ENCODE measurements around the gene LSM3. TPM values are rescaled to one million over a fixed set of nuclear protein-coding genes. Genes with fewer than 3 reads are reported as not detected.

LSM3 gene
- total RNA-seq, 1 donor from 2014 or later: 8.8 TPM

DNA sequence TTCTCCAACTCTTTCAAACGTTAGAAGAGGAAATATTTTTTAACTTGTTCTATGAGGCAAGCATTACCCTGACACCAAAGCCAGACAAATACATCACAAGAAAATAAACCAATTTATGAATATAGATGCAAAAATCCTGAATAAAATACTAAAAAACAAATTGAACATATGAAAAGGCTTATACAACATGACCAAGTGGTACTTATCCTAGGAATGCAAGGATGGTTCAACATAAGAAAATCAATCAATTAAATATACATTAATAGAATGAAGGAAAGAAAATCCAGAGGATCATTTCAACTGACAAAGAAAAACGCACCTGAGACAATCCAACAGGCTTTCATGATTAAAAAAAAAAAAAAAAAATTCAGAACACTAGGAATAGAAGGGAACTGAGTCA is 17.3 kb upstream of the LSM3 start:
- peaks cover 13% of the 10 kb centered on the region for H3K9me3 ChIP-seq
- DNase-seq: no peak
- intact Hi-C loops (cut with DNase I): no loop called here
- H3K4me1 ChIP-seq: no peaks in the 10 kb centered on the region
- ATAC-seq: no peak
- no peaks in the 10 kb centered on the region for H3K27me3 ChIP-seq
- no peak overlapping the region for H3K4me3 ChIP-seq
- H3K36me3 ChIP-seq: peaks cover 100% of the 10 kb centered on the region
- no peak overlapping the region for H3K27ac ChIP-seq
- TF ChIP-seq, protein P1, sequence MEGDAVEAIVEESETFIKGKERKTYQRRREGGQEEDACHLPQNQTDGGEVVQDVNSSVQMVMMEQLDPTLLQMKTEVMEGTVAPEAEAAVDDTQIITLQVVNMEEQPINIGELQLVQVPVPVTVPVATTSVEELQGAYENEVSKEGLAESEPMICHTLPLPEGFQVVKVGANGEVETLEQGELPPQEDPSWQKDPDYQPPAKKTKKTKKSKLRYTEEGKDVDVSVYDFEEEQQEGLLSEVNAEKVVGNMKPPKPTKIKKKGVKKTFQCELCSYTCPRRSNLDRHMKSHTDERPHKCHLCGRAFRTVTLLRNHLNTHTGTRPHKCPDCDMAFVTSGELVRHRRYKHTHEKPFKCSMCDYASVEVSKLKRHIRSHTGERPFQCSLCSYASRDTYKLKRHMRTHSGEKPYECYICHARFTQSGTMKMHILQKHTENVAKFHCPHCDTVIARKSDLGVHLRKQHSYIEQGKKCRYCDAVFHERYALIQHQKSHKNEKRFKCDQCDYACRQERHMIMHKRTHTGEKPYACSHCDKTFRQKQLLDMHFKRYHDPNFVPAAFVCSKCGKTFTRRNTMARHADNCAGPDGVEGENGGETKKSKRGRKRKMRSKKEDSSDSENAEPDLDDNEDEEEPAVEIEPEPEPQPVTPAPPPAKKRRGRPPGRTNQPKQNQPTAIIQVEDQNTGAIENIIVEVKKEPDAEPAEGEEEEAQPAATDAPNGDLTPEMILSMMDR (IDR thresholded peaks at IDR 0.05): no peak

DNA sequence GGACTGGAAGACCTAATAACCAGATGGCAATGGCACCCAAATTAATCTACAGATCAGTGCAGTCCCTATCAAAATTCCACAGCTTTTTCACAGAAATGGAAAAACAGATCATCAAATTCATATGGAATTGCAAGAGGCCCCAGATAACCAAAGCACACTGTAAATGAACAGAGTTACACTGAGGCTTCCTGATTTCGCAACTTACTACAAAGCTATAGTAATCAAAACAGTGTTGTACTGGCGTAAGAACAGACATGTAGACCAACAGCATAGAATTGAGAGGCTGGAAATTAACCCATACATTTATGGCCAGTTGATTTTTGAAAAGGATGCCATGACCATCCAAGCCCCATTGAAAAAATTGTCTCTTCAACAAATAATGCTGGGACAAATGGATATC is 16.4 kb upstream of the LSM3 start:
- DNase-seq (no peak), ATAC-seq (no peak)
- Histone ChIP-seq H3K9me3 (peaks cover 13% of the 10 kb centered on the region), H3K36me3 (peaks cover 100% of the 10 kb centered on the region), H3K4me3 (no peak overlapping the region), H3K27me3 (no peaks in the 10 kb centered on the region), H3K4me1 (no peaks in the 10 kb centered on the region), H3K27ac (no peak overlapping the region)
- intact Hi-C loops (cut with DNase I): no loop called here
- TF ChIP-seq, protein P1 (IDR thresholded peaks at IDR 0.05): no peak

DNA sequence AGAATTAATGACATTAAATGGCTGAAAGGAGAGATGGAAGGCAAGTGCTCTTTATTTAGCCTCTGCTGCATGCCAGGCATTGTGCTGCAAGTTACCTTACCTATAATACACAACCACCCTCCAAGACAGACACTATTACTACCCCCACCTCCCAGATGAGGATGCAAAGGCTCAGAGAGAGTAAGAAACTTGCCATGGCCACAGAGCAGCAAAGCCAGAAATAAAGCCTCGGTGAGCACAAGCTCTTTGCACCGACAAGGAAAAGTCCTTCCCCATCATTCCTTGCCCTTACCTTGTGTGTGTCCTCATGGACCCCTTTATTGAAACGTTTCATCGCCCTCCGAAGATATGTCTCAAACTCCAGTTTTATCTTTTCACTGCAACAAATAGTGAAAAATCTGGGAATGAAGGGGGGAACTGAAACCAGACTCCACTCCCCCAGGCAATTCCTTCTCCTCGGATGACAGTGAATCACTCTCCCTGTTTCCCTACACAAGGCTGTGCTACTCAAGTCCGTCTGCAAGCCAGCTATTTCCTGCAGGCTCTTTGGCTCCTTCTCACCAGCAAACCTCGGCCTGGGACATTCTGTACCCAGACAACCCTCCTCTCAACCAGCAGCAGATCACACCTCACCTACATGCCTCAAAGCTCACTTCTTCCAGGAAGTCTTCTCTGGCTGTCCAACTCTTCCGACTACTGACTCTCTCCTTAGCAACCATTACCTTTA is 11.6 kb upstream of the LSM3 start:
- Histone ChIP-seq H3K36me3 (peaks cover 100% of the 10 kb centered on the region), H3K9me3 (no peaks in the 10 kb centered on the region), H3K4me1 (no peaks in the 10 kb centered on the region), H3K27me3 (no peaks in the 10 kb centered on the region), H3K27ac (no peak overlapping the region), H3K4me3 (no peak overlapping the region)
- DNase-seq: no peak
- ATAC-seq: no peak
- TF ChIP-seq, protein P1 (IDR thresholded peaks at IDR 0.05): no peak
- intact Hi-C loops (cut with DNase I): no loop called here

DNA sequence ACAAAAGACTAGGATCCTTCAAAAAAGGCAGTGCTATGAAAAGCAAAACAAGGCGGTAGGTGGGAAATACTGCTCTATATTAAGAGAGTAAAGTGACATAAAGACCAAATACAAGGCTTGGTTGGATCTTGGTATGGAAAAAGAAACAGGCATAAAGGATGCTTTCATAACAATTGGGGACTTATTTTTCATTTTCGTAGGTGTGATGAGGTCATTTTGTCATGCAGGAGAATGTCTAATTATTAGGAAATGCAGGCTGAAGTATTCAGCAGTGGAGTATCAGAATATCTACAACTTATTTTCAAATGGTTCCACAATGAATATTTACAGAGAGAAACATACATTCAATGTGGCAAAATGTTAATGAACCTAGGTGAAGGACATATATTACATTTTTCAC is 9.2 kb upstream of the LSM3 start:
- no peaks in the 10 kb centered on the region for H3K4me1 ChIP-seq
- H3K9me3 ChIP-seq: no peaks in the 10 kb centered on the region
- intact Hi-C loops (cut with DNase I): no loop called here
- DNase-seq (no peak), ATAC-seq (no peak)
- peaks cover 86% of the 10 kb centered on the region for H3K36me3 ChIP-seq
- H3K4me3 ChIP-seq: no peak overlapping the region
- H3K27me3 ChIP-seq: no peaks in the 10 kb centered on the region
- no peak overlapping the region for H3K27ac ChIP-seq
- TF ChIP-seq, protein P1 (IDR thresholded peaks at IDR 0.05): no peak

DNA sequence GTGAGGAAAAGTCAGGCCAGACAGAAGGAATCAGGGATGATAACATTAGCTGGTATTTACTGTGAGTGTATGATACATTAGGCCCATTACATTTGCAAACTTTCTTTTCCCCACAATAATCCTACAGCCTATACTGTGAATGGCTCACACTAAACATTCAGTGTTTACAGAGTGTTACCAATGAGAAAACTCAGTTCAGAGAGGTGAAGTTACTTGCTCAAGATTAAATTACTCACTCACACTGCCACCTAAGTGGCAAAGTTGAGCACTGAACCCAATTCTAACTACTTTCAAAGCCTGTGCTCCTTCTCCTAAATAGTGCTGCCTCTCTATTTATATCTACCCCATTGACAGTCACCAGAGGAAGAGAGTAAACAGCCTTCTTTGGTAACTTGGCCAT is 8.7 kb upstream of the LSM3 start:
- no peak overlapping the region for H3K4me3 ChIP-seq
- H3K27ac ChIP-seq: no peak overlapping the region
- H3K4me1 ChIP-seq: peaks cover 2% of the 10 kb centered on the region
- intact Hi-C loops (cut with DNase I): no loop called here
- H3K9me3 ChIP-seq: no peaks in the 10 kb centered on the region
- peaks cover 82% of the 10 kb centered on the region for H3K36me3 ChIP-seq
- DNase-seq: no peak
- H3K27me3 ChIP-seq: no peaks in the 10 kb centered on the region
- TF ChIP-seq, protein P1 (IDR thresholded peaks at IDR 0.05): no peak
- no peak for ATAC-seq

Measured in upper lobe of right lung (tissue), 1 donor.